K562 (cell line): ENCODE data around the gene CCL27. TPM values are rescaled to one million over a fixed set of nuclear protein-coding genes. Genes with fewer than 3 reads are reported as not detected.

ENCODE experiments used
- CEBPG ChIP-seq, 3 experiments: fragments of 200-800 bp in 1 of 3; sonication (Bioruptor generic) in 1 of 3; sonication (generic) in 1 of 3; formaldehyde crosslinking in 1 of 3; IDR thresholded peaks in 2 of 3; conservative IDR thresholded peaks in 1 of 3; 2 replicates each; pipeline versions ENCODE4 v1.6.1 to v1.8.0; 2016 to 2022; ENCODE audit warnings: missing compliant biosample characterization in 2 of 3, missing genetic modification characterization in 2 of 3, mild to moderate bottlenecking in 1 of 3, missing genetic modification reagents in 1 of 3
- GABPA ChIP-seq: fragments of 200-800 bp; sonication (Bioruptor generic); conservative IDR thresholded peaks from 2 replicates; pipeline ENCODE4 v1.6.1; 2016; ENCODE audit warnings: low read depth, missing genetic modification characterization, missing compliant biosample characterization
- GTF2A2 ChIP-seq: IDR thresholded peaks from 2 replicates; pipeline ENCODE4 v1.6.1; 2016; ENCODE audit warnings: mild to moderate bottlenecking, missing genetic modification characterization, missing compliant biosample characterization
- HSF4 ChIP-seq: fragments of 250-450 bp; sonication (Bioruptor Pico); IDR thresholded peaks from 2 replicates; pipeline ENCODE4 v2.1.2; 2022; ENCODE audit warnings: mild to moderate bottlenecking, moderate library complexity, borderline replicate concordance
- NFE2 ChIP-seq: IDR thresholded peaks from 2 replicates; pipeline ENCODE4 v1.6.1; 2014; ENCODE audit warnings: antibody characterized with exemption, low read depth
- POLR2A ChIP-seq: fragments of 450-650 bp; conservative IDR thresholded peaks from 2 replicates; pipeline ENCODE4 v1.6.1; 2016
- POLR2B ChIP-seq: fragments of 450-650 bp; IDR thresholded peaks from 2 replicates; pipeline ENCODE4 v1.6.1; 2018; ENCODE audit warnings: low read depth; ENCODE audit not compliant: partially characterized antibody
- RUNX1 ChIP-seq: sonication (generic); IDR thresholded peaks from 2 replicates; pipeline ENCODE4 v1.6.1; 2016; ENCODE audit warnings: antibody characterized with exemption, low read depth
- TARDBP ChIP-seq: fragments of 450-650 bp; IDR thresholded peaks from 2 replicates; pipeline ENCODE4 v1.6.1; 2016
- ZFP1 ChIP-seq: fragments of 450-650 bp; formaldehyde crosslinking; IDR thresholded peaks from 2 replicates; pipeline ENCODE4 v1.4.0; 2020; ENCODE audit warnings: mild to moderate bottlenecking, mixed read lengths
- ZNF174 ChIP-seq: fragments of 250-450 bp; sonication (Bioruptor Pico); IDR thresholded peaks from 2 replicates; pipeline ENCODE4 v1.4.0; 2020; ENCODE audit warnings: mild to moderate bottlenecking
- ZNF274 ChIP-seq: IDR thresholded peaks from 2 replicates; pipeline ENCODE4 v1.6.1; 2011; ENCODE audit warnings: low read depth, mild to moderate bottlenecking, low read length, moderate library complexity, borderline replicate concordance
- ZNF780A ChIP-seq: fragments of 250-450 bp; sonication (Bioruptor Pico); IDR thresholded peaks from 2 replicates; pipeline ENCODE4 v1.5.0; 2021; ENCODE audit warnings: mild to moderate bottlenecking
- ZNF785 ChIP-seq: fragments of 250-450 bp; sonication (Bioruptor Pico); IDR thresholded peaks from 2 replicates; pipeline ENCODE4 v1.4.0; 2020; ENCODE audit warnings: mild to moderate bottlenecking
- polyA plus RNA-seq, 8 experiments: library from polyadenylated mRNA; depleted of rRNA in 4 of 8; stranded (reverse) in 5 of 8; unstranded in 3 of 8; fragments of >200 nt; fragmentation: Nextera tagmentation in 2 of 8; fragmentation: Illumina TruSeq in 1 of 8; extraction: Ambion mirVana in 2 of 8; extraction: Trizol in 1 of 8; gene quantifications; 2 replicates each; pipeline versions ENCODE4 v1.2.1 to v1.2.3, GENCODE V29; 2011 to 2014; ENCODE audit warnings: inconsistent platforms in 1 of 8, missing spikeins in 1 of 8
- total RNA-seq, 7 experiments: library from RNA; depleted of rRNA in 6 of 7; stranded (reverse); fragments of >200 nt in 6 of 7; fragmentation: Illumina TruSeq in 2 of 7; extraction: Trizol in 2 of 7; gene quantifications; 2 replicates each; pipeline versions ENCODE4 v1.2.1 to v1.2.3, GENCODE V29; 2011 to 2021; ENCODE audit warnings: low replicate concordance in 1 of 7
- TF ChIP-seq, protein P1 (sequence below): fragments of 450-650 bp; IDR thresholded peaks from 2 replicates; pipeline ENCODE4 v1.6.1; 2018; ENCODE audit not compliant: partially characterized antibody
- TF ChIP-seq, protein P2 (sequence below): fragments of 450-650 bp; IDR thresholded peaks from one replicate; pipeline ENCODE4 v1.6.1; 2018; ENCODE audit warnings: mild to moderate bottlenecking, moderate library complexity; ENCODE audit not compliant: partially characterized antibody
- TF ChIP-seq, protein P3 (sequence below): sonication (generic); formaldehyde crosslinking; IDR thresholded peaks from 2 replicates; pipeline ENCODE4 v1.8.1; 2023; ENCODE audit warnings: mild to moderate bottlenecking, missing genetic modification reagents
- TF ChIP-seq, protein P4 (sequence below): IDR thresholded peaks from 2 replicates; pipeline ENCODE4 v1.6.1; 2014; ENCODE audit warnings: antibody characterized with exemption

Gene CCL27
- total and polyA plus RNA-seq, 9 of the 15 experiments (the other 6 are each of a cell fraction or from before 2014, with no cell fraction given): 0.10 to 0.53 (median 0.27) TPM; not detected in 5

DNA sequence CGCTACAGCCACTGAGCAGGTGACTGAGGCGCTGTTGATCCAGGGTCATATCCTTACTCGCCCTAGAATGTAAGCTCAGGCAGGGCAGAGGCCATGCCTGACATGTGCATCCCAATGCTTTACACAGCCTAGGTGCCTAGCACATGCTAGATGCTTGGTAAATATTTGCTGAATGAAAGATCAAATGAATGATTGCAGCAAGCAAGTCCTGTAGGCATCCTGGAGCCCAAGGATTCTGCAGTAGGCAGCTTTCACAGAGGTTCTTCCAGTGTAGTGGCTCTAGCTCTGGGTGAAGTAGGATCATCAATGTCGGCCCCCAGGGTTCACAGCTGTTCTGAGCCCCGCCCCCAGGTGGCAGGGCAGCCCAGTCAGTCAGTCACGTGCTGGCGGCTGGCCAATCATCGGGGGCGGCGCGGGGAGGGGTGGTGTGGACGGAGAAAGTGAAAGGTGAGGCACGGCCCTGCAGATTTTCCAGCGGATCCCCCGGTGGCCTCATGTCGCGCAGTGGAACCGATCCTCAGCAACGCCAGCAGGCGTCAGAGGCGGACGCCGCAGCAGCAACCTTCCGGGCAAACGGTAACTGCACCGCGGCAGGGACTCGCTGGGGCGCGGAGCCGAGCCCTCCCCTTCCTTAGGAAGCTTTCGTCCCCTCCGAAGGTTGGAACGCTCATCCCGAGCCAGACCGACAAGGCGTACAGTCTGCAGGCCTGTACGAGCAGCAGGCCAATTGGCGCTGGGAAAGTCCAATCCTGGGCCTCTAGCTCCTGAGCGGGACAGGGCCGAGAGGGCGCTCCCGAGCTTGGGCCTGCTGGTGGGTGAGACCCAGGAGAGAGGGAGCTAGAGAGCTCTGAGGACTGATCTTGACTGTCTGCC is 16.0 kb downstream of the CCL27 start, which contains the start of gene GALT (continued):
- TF ChIP-seq, protein P1, sequence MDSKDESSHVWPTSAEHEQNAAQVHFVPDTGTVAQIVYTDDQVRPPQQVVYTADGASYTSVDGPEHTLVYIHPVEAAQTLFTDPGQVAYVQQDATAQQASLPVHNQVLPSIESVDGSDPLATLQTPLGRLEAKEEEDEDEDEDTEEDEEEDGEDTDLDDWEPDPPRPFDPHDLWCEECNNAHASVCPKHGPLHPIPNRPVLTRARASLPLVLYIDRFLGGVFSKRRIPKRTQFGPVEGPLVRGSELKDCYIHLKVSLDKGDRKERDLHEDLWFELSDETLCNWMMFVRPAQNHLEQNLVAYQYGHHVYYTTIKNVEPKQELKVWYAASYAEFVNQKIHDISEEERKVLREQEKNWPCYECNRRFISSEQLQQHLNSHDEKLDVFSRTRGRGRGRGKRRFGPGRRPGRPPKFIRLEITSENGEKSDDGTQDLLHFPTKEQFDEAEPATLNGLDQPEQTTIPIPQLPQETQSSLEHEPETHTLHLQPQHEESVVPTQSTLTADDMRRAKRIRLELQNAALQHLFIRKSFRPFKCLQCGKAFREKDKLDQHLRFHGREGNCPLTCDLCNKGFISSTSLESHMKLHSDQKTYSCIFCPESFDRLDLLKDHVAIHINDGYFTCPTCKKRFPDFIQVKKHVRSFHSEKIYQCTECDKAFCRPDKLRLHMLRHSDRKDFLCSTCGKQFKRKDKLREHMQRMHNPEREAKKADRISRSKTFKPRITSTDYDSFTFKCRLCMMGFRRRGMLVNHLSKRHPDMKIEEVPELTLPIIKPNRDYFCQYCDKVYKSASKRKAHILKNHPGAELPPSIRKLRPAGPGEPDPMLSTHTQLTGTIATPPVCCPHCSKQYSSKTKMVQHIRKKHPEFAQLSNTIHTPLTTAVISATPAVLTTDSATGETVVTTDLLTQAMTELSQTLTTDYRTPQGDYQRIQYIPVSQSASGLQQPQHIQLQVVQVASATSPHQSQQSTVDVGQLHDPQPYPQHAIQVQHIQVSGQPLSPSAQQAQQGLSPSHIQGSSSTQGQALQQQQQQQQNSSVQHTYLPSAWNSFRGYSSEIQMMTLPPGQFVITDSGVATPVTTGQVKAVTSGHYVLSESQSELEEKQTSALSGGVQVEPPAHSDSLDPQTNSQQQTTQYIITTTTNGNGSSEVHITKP: peak; percentile 97
- TF ChIP-seq GABPA (tag) (0 out of 2 replicates have a peak, but pooled peaks have one; percentile 35), ZFP1 (CRISPR knock-in tag) (no peak), TARDBP (peak; percentile 72; the same call in 1 of the 2 replicates), HSF4 (CRISPR knock-in tag) (no peak), ZNF780A (no peak), CEBPG (CRISPR knock-in tag; IDR thresholded peaks at IDR 0.05) (no peak), CEBPG (tag; conservative IDR thresholded peaks at IDR 0.05 in 1 of 2, IDR thresholded peaks at IDR 0.05 in 1 of 2) (no peak), POLR2B (no peak), RUNX1 (no peak), ZNF274 (no peak), ZNF785 (no peak), NFE2 (no peak), ZNF174 (no peak), POLR2A (peak; percentile 70), GTF2A2 (tag) (no peak)
- TF ChIP-seq, protein P2, sequence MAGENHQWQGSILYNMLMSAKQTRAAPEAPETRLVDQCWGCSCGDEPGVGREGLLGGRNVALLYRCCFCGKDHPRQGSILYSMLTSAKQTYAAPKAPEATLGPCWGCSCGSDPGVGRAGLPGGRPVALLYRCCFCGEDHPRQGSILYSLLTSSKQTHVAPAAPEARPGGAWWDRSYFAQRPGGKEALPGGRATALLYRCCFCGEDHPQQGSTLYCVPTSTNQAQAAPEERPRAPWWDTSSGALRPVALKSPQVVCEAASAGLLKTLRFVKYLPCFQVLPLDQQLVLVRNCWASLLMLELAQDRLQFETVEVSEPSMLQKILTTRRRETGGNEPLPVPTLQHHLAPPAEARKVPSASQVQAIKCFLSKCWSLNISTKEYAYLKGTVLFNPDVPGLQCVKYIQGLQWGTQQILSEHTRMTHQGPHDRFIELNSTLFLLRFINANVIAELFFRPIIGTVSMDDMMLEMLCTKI: no peak
- TF ChIP-seq, protein P3, sequence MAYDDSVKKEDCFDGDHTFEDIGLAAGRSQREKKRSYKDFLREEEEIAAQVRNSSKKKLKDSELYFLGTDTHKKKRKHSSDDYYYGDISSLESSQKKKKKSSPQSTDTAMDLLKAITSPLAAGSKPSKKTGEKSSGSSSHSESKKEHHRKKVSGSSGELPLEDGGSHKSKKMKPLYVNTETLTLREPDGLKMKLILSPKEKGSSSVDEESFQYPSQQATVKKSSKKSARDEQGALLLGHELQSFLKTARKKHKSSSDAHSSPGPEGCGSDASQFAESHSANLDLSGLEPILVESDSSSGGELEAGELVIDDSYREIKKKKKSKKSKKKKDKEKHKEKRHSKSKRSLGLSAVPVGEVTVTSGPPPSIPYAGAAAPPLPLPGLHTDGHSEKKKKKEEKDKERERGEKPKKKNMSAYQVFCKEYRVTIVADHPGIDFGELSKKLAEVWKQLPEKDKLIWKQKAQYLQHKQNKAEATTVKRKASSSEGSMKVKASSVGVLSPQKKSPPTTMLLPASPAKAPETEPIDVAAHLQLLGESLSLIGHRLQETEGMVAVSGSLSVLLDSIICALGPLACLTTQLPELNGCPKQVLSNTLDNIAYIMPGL (CRISPR knock-in tag): 0 out of 2 replicates have a peak, but pooled peaks have one; percentile 54
- TF ChIP-seq, protein P4, sequence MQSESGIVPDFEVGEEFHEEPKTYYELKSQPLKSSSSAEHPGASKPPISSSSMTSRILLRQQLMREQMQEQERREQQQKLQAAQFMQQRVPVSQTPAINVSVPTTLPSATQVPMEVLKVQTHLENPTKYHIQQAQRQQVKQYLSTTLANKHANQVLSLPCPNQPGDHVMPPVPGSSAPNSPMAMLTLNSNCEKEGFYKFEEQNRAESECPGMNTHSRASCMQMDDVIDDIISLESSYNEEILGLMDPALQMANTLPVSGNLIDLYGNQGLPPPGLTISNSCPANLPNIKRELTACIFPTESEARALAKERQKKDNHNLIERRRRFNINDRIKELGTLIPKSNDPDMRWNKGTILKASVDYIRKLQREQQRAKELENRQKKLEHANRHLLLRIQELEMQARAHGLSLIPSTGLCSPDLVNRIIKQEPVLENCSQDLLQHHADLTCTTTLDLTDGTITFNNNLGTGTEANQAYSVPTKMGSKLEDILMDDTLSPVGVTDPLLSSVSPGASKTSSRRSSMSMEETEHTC: 0 out of 2 replicates have a peak, but pooled peaks have one; percentile 13
